Measurements from ENCODE around the gene RAB40C. TPM values are rescaled to one million over a fixed set of nuclear protein-coding genes. Genes with fewer than 3 reads are reported as not detected.

RAB40C gene
- total and polyA plus RNA-seq, 2 experiments from 2014 or later: 30.2 to 32.7 TPM

DNA sequence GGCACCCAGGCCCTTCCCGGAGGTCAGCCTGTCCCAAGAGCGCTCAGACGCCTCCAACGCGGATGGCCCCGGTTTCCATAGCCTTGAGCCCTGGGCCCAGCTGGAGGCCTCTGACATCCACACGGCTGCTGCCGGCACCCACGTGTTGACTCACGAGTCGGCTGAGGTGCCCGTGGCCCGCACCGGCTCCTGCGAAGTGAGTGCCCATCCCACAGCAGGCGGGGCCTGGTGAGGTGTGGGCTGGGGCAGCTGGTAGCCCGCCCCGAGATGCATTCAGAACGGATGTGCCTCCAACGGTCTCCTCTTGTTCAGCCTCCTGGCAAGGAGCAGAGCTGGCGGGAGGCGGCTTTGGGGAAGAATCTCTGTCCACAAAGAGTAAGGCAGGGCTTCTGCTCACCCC lies 62.0 kb downstream of the RAB40C start:
- Histone ChIP-seq H3K27ac (no peak overlapping the region), H3K27me3 (no peaks in the 10 kb centered on the region), H3K4me3 (no peak overlapping the region), H3K36me3 (replicated peaks; ENCODE audit: insufficient read depth, low read depth) (no peaks in the 10 kb centered on the region), H3K4me2 (no peak overlapping the region), H3K4me1 (ENCODE audit: insufficient read depth) (peaks cover 19% of the 10 kb centered on the region), H3K79me2 (peaks cover 16% of the 10 kb centered on the region), H4K20me1 (ENCODE audit: insufficient read depth, poor library complexity, severe bottlenecking) (no peaks in the 10 kb centered on the region), H2AFZ (no peak overlapping the region), H3K9me2 (replicated peaks; ENCODE audit: insufficient read depth) (no peaks in the 10 kb centered on the region), H3K9me3 (ENCODE audit: low read depth) (no peaks in the 10 kb centered on the region)
- DNase-seq (ENCODE audit: low spot score): no peak
- 92% methylated on average over 22 of the region's 22 CpGs for WGBS (ENCODE audit: low lambda C conversion rate, missing lambda C conversion rate)
- TF ChIP-seq EZH2phosphoT487 (IDR thresholded peaks at IDR 0.05; ENCODE audit: low read depth, severe bottlenecking, unreplicated experiment): no peak
- TF ChIP-seq, protein P1, sequence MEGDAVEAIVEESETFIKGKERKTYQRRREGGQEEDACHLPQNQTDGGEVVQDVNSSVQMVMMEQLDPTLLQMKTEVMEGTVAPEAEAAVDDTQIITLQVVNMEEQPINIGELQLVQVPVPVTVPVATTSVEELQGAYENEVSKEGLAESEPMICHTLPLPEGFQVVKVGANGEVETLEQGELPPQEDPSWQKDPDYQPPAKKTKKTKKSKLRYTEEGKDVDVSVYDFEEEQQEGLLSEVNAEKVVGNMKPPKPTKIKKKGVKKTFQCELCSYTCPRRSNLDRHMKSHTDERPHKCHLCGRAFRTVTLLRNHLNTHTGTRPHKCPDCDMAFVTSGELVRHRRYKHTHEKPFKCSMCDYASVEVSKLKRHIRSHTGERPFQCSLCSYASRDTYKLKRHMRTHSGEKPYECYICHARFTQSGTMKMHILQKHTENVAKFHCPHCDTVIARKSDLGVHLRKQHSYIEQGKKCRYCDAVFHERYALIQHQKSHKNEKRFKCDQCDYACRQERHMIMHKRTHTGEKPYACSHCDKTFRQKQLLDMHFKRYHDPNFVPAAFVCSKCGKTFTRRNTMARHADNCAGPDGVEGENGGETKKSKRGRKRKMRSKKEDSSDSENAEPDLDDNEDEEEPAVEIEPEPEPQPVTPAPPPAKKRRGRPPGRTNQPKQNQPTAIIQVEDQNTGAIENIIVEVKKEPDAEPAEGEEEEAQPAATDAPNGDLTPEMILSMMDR (IDR thresholded peaks at IDR 0.05; ENCODE audit: poor library complexity): no peak
- no peak for TF ChIP-seq EZH2 (IDR thresholded peaks at IDR 0.05; ENCODE audit: borderline replicate concordance)

GRCh38 chr16:652454-653305 lies 62.8 kb downstream of the RAB40C start:
- WGBS (ENCODE audit: low lambda C conversion rate, missing lambda C conversion rate): 92% methylated on average over 26 of the region's 28 CpGs
- no peak for TF ChIP-seq EZH2phosphoT487 (IDR thresholded peaks at IDR 0.05; ENCODE audit: low read depth, severe bottlenecking, unreplicated experiment)
- no peak for TF ChIP-seq EZH2 (IDR thresholded peaks at IDR 0.05; ENCODE audit: borderline replicate concordance)
- TF ChIP-seq, protein P1 (IDR thresholded peaks at IDR 0.05; ENCODE audit: poor library complexity): no peak
- no peak for DNase-seq (ENCODE audit: low spot score)
- Histone ChIP-seq H3K36me3 (replicated peaks; ENCODE audit: insufficient read depth, low read depth) (no peaks in the 10 kb centered on the region), H3K4me2 (no peak overlapping the region), H2AFZ (no peak overlapping the region), H4K20me1 (ENCODE audit: insufficient read depth, poor library complexity, severe bottlenecking) (no peaks in the 10 kb centered on the region), H3K9me3 (ENCODE audit: low read depth) (no peaks in the 10 kb centered on the region), H3K9me2 (replicated peaks; ENCODE audit: insufficient read depth) (no peaks in the 10 kb centered on the region), H3K27ac (no peak overlapping the region), H3K4me3 (no peak overlapping the region), H3K27me3 (no peaks in the 10 kb centered on the region), H3K79me2 (peaks cover 10% of the 10 kb centered on the region), H3K4me1 (ENCODE audit: insufficient read depth) (peaks cover 17% of the 10 kb centered on the region)

DNA sequence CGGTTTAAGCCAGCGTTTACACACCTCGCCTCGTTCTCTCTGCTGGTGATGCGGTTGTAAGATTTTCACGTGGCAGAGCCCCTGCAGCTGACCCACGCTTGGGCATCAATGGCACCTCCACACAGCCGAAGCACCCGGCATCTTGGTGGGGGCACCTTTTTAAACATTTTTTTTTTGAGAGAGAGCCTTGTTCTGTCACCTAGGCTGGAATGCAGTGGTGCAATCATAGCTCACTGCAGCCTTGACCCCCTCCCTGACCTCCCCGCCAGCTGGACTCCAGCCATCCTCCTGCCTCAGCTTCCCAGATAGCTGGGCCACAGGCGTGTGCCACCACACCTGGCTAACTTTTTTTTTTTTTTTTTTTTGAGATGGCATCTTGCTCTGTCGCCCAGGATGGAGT lies 64.2 kb downstream of the RAB40C start:
- peaks cover 5% of the 10 kb centered on the region for H3K4me1 ChIP-seq (ENCODE audit: insufficient read depth)
- no peaks in the 10 kb centered on the region for H4K20me1 ChIP-seq (ENCODE audit: insufficient read depth, poor library complexity, severe bottlenecking)
- H2AFZ ChIP-seq: no peak overlapping the region
- DNase-seq (ENCODE audit: low spot score): no peak
- TF ChIP-seq, protein P1 (IDR thresholded peaks at IDR 0.05; ENCODE audit: poor library complexity): no peak
- TF ChIP-seq EZH2phosphoT487 (IDR thresholded peaks at IDR 0.05; ENCODE audit: low read depth, severe bottlenecking, unreplicated experiment) (no peak), EZH2 (IDR thresholded peaks at IDR 0.05; ENCODE audit: borderline replicate concordance) (no peak)
- no peaks in the 10 kb centered on the region for H3K27me3 ChIP-seq
- H3K36me3 ChIP-seq (replicated peaks; ENCODE audit: insufficient read depth, low read depth): no peaks in the 10 kb centered on the region
- no peak overlapping the region for H3K4me2 ChIP-seq
- no peak overlapping the region for H3K4me3 ChIP-seq
- H3K9me3 ChIP-seq (ENCODE audit: low read depth): no peaks in the 10 kb centered on the region
- WGBS (ENCODE audit: low lambda C conversion rate, missing lambda C conversion rate): 91% methylated on average over 12 of the region's 12 CpGs
- no peaks in the 10 kb centered on the region for H3K9me2 ChIP-seq (replicated peaks; ENCODE audit: insufficient read depth)
- no peaks in the 10 kb centered on the region for H3K79me2 ChIP-seq
- H3K27ac ChIP-seq: no peak overlapping the region

Measured in hepatocyte (in vitro differentiated cells).